ENCODE measurements around the gene CARD11. TPM values are rescaled to one million over a fixed set of nuclear protein-coding genes. Genes with fewer than 3 reads are reported as not detected.

CARD11 gene
- total RNA-seq, 6 experiments from 2014 or later: not detected

DNA sequence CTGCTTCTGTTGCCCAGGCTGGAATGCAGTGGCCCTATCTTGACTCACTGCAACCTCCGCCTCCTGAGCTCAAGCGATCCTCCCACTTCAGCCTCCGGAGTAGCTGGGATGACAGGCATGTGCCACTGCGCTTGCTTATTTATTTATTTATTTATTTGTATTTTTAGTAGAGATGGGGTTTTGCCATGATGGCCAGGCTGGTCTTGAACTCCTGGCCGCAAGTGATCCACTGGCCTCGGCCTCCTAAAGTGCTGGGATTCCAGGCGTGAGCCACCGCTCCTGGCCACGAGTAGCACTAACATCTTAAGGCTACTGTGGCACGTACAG lies 70.9 kb downstream of the CARD11 start:
- peaks cover 8% of the 10 kb centered on the region for H3K27me3 Mint-ChIP-seq (ENCODE audit: insufficient read depth)
- no peak for DNase-seq
- H3K4me3 Mint-ChIP-seq: no peak overlapping the region
- H3K36me3 Mint-ChIP-seq (ENCODE audit: low read depth): no peaks in the 10 kb centered on the region
- no peaks in the 10 kb centered on the region; the same call in 1 of the 2 replicates for H3K9me3 Mint-ChIP-seq
- no peaks in the 10 kb centered on the region for H3K4me1 Mint-ChIP-seq (ENCODE audit: low read depth)
- TF ChIP-seq, protein P1, sequence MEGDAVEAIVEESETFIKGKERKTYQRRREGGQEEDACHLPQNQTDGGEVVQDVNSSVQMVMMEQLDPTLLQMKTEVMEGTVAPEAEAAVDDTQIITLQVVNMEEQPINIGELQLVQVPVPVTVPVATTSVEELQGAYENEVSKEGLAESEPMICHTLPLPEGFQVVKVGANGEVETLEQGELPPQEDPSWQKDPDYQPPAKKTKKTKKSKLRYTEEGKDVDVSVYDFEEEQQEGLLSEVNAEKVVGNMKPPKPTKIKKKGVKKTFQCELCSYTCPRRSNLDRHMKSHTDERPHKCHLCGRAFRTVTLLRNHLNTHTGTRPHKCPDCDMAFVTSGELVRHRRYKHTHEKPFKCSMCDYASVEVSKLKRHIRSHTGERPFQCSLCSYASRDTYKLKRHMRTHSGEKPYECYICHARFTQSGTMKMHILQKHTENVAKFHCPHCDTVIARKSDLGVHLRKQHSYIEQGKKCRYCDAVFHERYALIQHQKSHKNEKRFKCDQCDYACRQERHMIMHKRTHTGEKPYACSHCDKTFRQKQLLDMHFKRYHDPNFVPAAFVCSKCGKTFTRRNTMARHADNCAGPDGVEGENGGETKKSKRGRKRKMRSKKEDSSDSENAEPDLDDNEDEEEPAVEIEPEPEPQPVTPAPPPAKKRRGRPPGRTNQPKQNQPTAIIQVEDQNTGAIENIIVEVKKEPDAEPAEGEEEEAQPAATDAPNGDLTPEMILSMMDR (IDR thresholded peaks at IDR 0.05): no peak
- H3K27ac Mint-ChIP-seq: no peak overlapping the region

DNA sequence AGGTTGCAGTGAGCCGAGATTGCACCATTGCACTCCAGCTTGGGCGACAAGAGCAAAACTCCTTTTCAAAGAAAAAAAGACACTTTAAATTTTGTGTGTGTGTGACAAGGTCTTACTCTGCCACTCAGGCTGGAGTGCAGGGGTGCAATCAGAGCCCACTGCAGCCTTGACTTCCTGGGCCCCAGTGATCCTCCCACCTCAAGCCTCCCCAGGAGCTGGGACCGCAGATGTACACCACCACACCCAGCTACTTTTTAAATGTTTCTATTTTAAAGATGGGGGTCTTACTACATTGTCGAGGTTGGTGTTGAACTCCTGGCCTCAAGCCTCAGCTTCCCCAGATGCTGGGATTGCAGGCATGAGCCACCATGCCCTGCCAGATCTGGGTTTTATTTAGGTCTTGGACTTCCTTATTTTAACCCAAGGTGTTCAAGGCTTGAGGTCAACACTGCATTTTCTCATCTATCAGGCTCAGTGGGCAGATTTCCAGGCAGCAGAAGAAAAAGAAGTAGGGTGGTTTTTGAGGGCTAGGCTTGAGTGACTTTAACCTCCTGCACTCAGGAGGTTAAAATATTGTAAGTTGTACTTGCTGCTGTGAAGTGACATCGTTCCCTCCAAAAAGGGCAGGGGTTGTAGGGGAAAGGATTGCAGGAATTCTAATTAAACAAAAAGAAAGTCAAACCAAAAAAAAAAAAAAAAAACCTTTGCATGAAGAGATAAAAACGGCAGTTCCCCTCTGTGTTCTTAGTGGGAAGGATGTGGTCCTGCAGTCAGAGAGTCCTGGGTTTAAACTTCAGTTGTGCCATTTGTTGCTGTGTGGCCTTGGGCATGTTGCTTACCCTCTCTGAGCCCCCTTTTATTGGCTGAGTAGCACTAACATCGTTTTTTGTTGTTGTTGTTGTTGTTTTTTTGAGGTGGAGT lies 71.5 kb downstream of the CARD11 start:
- peaks cover 8% of the 10 kb centered on the region for H3K27me3 Mint-ChIP-seq (ENCODE audit: insufficient read depth)
- TF ChIP-seq, protein P1 (IDR thresholded peaks at IDR 0.05): no peak

DNA sequence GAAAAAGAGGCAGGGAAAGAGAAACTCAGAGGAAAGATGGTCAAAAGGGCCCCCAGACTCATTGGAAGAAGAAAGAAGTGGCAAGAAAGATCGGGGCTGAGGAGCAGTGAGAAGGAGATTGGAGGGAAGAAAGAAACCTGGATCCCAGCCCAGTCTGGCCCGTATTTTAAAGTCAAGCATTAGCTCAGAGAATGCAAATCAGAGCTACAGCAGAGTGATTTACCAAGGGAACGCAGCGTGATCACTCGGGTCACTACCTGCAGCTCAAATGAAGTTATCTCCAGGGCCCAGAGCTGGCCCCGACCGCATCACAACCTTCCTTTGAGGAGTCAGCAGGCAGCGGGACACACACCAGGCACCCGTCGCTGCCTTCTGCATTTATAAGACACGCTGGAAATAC lies 72.8 kb downstream of the CARD11 start:
- no peaks in the 10 kb centered on the region for H3K4me1 Mint-ChIP-seq (ENCODE audit: low read depth)
- DNase-seq: no peak
- H3K27me3 Mint-ChIP-seq (ENCODE audit: insufficient read depth): peaks cover 8% of the 10 kb centered on the region
- no peaks in the 10 kb centered on the region; the same call in 1 of the 2 replicates for H3K9me3 Mint-ChIP-seq
- H3K36me3 Mint-ChIP-seq (ENCODE audit: low read depth): no peaks in the 10 kb centered on the region
- TF ChIP-seq, protein P1 (IDR thresholded peaks at IDR 0.05): no peak
- no peak overlapping the region for H3K4me3 Mint-ChIP-seq
- no peak overlapping the region for H3K27ac Mint-ChIP-seq

More for the DNA sequence above, 71.5 kb downstream of the CARD11 start:
- Mint-ChIP-seq H3K4me1 (ENCODE audit: low read depth) (no peaks in the 10 kb centered on the region), H3K27ac (no peak overlapping the region), H3K4me3 (no peak overlapping the region), H3K36me3 (ENCODE audit: low read depth) (no peaks in the 10 kb centered on the region), H3K9me3 (no peaks in the 10 kb centered on the region; the same call in 1 of the 2 replicates)
- DNase-seq: no peak

DNA sequence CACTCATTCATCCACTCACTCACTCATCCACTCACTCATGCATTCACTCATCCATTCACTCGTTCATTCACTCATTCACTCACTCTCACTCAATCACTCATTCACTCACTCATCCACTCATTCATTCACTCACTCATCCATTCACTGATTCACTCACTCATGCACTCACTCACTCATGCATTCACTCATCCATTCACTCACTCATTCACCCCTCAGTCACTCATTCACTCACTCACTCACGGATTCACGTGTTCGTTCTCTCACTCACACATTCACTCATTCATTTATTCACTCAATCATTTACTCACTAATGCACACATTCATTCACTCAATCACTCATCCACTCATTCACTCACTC lies 73.4 kb downstream of the CARD11 start:
- no peak for DNase-seq
- Mint-ChIP-seq H3K36me3 (ENCODE audit: low read depth) (no peaks in the 10 kb centered on the region), H3K4me3 (no peak overlapping the region), H3K27ac (no peak overlapping the region), H3K4me1 (ENCODE audit: low read depth) (no peaks in the 10 kb centered on the region), H3K9me3 (no peaks in the 10 kb centered on the region; the same call in 1 of the 2 replicates), H3K27me3 (ENCODE audit: insufficient read depth) (peaks cover 6% of the 10 kb centered on the region)
- TF ChIP-seq, protein P1 (IDR thresholded peaks at IDR 0.05): no peak

DNA sequence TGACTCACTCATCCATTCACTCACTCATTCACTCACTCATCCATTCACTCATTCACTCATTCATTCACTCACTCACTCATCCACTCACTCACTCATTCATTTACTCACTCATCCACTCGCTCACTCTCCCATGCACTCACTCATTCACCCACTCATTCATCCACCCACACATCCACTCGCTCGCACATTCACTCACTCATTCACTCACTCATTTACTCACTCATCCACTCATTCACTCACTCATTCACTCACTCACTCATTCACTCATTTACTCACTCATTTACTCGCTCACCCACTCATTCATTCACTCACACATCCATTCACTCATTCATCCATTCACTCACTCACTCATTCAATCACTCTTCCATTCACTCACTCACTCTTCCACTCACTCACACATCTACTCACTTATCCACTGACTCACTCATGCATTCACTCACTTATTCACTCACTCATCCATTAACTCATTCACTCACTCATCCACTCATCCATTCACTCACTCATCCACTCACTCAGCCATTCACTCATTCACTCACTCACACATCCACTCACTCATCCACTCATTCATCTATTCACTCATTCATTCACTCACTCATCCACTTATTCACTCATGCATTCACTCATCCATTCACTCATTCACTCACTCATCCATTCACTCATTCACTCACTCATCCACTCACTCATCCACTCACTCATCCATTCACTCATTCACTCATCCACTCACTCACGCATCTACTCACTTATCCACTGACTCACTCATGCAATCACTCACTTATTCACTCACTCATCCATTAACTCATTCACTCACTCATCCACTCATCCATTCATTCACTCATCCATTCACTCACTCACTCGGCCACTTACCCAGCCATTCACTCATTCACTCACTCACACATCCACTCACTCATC lies 74.0 kb downstream of the CARD11 start:
- no peak for DNase-seq
- peaks cover 4% of the 10 kb centered on the region for H3K27me3 Mint-ChIP-seq (ENCODE audit: insufficient read depth)
- H3K27ac Mint-ChIP-seq: no peak overlapping the region
- H3K4me3 Mint-ChIP-seq: no peak overlapping the region
- no peaks in the 10 kb centered on the region for H3K36me3 Mint-ChIP-seq (ENCODE audit: low read depth)
- H3K9me3 Mint-ChIP-seq: no peaks in the 10 kb centered on the region; the same call in 1 of the 2 replicates
- TF ChIP-seq, protein P1 (IDR thresholded peaks at IDR 0.05): no peak
- no peaks in the 10 kb centered on the region for H3K4me1 Mint-ChIP-seq (ENCODE audit: low read depth)

Measured in HFFc6 (cell line).